T-helper 1 cell treated with Interleukin-12 subunit alpha and Interleukin-12 subunit beta and Interleukin-4 antibody, amounts not matched to agents 30 μg/mL and 1 μg/mL, for 36 hours (primary cell): ENCODE results near the gene NHLRC2.
"Not testable (repeated sequence)": the region's sequence is repeated elsewhere in the genome, so short reads cannot be mapped to it uniquely, and the experiment has no call there.

Experiments used
- H3K27ac Mint-ChIP-seq: one replicate; pipeline ENCODE4 v1.8.0; 2021; ENCODE audit warnings: mild to moderate bottlenecking, mixed read lengths
- H3K27me3 Mint-ChIP-seq: one replicate; pipeline ENCODE4 v1.8.0; 2021; ENCODE audit warnings: low read depth, mixed read lengths
- H3K36me3 Mint-ChIP-seq: one replicate; pipeline ENCODE4 v1.8.0; 2021; ENCODE audit warnings: low read depth, mixed read lengths
- H3K4me1 Mint-ChIP-seq: one replicate; pipeline ENCODE4 v1.8.0; 2021; ENCODE audit warnings: low read depth, mixed read lengths
- H3K4me3 Mint-ChIP-seq: one replicate; pipeline ENCODE4 v1.8.0; 2021; ENCODE audit warnings: mild to moderate bottlenecking, moderate library complexity, mixed read lengths
- H3K9me3 Mint-ChIP-seq: one replicate; pipeline ENCODE4 v1.8.0; 2021; ENCODE audit warnings: mixed read lengths

Gene NHLRC2, protein sequence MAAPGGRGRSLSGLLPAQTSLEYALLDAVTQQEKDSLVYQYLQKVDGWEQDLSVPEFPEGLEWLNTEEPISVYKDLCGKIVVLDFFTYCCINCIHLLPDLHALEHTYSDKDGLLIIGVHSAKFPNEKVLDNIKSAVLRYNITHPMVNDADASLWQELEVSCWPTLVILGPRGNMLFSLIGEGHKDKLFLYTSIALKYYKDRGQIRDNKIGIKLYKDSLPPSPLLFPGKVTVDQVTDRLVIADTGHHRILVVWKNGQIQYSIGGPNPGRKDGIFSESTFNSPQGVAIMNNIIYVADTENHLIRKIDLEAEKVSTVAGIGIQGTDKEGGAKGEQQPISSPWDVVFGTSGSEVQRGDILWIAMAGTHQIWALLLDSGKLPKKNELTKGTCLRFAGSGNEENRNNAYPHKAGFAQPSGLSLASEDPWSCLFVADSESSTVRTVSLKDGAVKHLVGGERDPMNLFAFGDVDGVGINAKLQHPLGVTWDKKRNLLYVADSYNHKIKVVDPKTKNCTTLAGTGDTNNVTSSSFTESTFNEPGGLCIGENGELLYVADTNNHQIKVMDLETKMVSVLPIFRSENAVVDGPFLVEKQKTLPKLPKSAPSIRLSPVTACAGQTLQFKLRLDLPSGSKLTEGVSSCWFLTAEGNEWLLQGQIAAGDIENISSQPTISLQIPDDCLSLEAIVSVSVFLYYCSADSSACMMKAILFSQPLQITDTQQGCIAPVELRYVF

DNA sequence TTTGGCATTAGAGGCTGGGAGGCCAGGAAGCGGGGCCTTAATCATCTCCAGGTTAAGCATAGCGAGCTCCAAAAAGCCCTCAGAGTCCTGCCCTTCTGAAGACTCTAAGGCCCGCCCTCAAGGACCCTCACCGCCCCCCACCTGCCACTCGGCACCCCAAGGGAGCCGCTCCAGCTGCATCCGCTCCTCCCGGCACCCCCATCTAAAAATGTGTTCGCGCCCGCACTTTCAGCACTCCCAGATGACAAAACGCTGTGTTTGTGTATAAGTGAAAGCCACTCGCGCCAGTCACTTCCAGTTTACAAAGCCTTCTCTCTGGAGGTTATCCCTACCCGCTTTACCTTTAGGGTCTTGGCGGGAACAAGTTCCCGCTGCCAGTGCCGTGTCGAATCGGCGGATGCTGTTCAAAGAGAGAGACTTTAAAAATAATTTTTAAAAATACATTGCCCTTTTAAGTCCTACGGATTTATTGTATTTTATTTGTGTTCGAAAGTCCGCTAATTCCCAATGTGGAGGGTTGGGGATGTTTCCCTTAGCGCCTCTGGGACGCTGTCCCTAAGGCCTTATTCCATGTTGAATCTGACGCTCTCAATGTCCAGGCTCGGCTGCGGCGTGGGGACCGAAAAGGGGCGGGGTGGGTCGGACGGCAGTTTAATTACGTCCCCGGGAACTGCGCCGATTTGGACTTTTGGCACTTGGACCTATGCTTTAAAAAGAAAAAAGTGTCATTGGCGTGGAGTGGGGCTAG is at the start of gene NHLRC2, which contains the start of gene DCLRE1A:
Gene NHLRC2, plus strand, starts transcription at position 649 of the 748 bp plus-strand sequence. CDS start 212 bp downstream, outside the sequence.
Gene DCLRE1A, minus strand, starts transcription at position 70 of the 748 bp plus-strand sequence. CDS start 900 bp downstream, outside the sequence.
- Mint-ChIP-seq H3K4me3 (peak within 1 kb of the TSS; percentile 95), H3K27ac (peak within 1 kb of the TSS; percentile 94), H3K4me1 (peaks cover 43% of the 10 kb centered on the region), H3K36me3 (peaks cover 28% of the 10 kb centered on the region), H3K9me3 (no peaks in the 10 kb centered on the region), H3K27me3 (no peaks in the 10 kb centered on the region)

DNA sequence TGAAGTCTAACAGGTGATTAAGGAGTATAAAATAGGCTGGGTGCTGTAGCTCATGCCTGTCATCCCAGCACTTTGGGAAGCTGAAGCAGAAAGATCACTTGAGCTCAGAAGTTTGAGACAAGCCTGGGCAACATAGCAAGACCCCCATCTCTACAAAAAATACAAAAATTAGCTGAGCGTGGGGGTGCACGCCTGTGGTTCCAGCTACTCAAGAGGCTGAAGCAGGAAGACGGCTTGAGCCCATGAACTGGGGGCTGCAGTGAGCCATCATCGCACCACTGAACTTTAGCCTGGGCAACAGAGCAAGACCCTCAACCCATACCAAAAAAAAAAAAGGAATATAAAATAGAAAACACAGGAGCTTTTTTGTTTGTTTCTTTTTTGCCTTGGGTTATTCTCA is 48.0 kb upstream of the NHLRC2 start:
- H3K4me3 Mint-ChIP-seq: no peak overlapping the region
- H3K36me3 Mint-ChIP-seq: no peaks in the 10 kb centered on the region
- H3K27me3 Mint-ChIP-seq: peaks cover 48% of the 10 kb centered on the region
- no peaks in the 10 kb centered on the region for H3K4me1 Mint-ChIP-seq
- H3K9me3 Mint-ChIP-seq: no peaks in the 10 kb centered on the region
- no peak overlapping the region for H3K27ac Mint-ChIP-seq

DNA sequence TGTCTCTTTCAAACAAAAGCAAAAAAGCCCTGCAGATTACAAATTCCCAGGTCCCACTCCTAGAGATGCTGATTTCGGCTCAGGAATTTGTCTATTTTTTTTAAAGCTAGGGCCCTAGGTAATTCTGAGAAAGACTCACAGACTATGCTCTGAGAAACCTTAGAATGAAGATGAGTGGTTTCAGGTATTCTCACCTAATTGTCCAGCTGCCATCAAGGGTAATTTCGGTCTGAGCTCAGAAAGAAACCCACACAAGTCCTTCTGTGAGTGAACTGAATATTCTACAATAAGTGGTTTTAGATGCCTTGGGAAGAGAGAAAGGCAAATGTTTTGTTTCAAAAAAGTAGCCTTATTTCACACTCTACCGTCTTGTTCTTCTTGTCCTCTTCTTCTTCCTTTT is 46.3 kb upstream of the NHLRC2 start:
- peaks cover 52% of the 10 kb centered on the region for H3K27me3 Mint-ChIP-seq

DNA sequence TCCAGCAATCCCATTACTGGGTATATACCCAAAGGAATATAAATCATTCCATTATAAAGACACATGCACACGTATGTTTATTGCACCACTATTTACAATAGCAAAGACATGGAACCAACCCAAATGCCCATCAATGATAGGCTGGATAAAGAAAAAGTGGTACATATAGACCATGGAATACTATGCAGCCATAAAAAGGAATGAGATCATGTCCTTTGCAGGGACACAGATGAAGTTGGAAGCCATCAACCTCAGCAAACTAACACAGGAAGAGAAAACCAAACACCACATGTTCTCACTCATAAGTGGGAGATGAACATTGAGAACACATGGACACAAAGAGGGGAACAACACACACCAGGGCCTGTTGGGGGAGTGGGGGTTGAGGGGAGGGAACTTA is 39.8 kb upstream of the NHLRC2 start:
- H3K4me3 Mint-ChIP-seq, H3K9me3 Mint-ChIP-seq, H3K4me1 Mint-ChIP-seq, H3K36me3 Mint-ChIP-seq, H3K27ac Mint-ChIP-seq: not testable (repeated sequence)
- peaks cover 26% of the 10 kb centered on the region for H3K27me3 Mint-ChIP-seq

More for the DNA sequence above, 46.3 kb upstream of the NHLRC2 start:
- Mint-ChIP-seq H3K27ac (no peak overlapping the region), H3K4me3 (no peak overlapping the region), H3K36me3 (no peaks in the 10 kb centered on the region), H3K9me3 (no peaks in the 10 kb centered on the region), H3K4me1 (no peaks in the 10 kb centered on the region)

DNA sequence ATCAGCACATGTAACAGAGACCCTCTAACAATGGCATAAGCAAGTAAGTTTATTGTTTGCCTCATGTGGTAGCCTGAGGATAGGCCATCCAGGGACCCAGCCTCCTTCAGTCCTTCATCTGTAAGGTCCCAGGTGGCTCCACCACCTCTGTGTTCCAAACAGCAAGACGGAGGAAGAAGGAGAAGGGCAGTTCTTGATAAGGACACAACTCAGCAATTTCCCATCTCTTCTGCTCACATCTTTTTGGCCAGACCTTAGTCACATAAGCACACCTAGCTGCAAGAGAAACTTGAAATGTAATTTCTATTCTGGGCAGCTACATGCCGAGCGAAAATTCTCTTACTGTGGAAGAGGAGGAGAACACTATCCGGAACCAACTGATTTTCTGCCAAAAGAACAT is 34.5 kb upstream of the NHLRC2 start:
- Mint-ChIP-seq H3K36me3 (no peaks in the 10 kb centered on the region), H3K9me3 (no peaks in the 10 kb centered on the region), H3K4me3 (no peak overlapping the region), H3K4me1 (no peaks in the 10 kb centered on the region), H3K27ac (no peak overlapping the region), H3K27me3 (peaks cover 19% of the 10 kb centered on the region)

DNA sequence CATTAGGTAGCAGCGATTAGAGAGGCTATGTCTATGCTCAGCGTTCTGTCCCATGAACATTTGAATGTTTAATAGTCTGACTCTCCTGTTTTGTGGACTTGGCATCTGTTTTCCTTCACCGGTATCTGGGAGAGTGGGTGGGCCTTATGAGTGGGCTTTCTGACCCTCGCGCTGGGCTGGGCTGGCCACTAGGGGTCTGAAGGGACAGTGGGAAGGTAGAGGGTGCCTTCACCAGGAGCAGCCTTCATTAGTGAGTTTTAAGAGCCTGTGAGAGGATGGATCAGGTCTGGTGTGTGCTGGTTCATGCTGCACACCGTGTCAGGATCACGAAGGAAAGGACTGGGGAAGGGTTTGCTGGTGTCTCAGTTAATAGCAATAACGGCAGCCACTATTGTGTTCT is 34.0 kb upstream of the NHLRC2 start:
- Mint-ChIP-seq H3K27me3 (peaks cover 19% of the 10 kb centered on the region), H3K4me3 (no peak overlapping the region), H3K9me3 (no peaks in the 10 kb centered on the region), H3K27ac (no peak overlapping the region), H3K36me3 (no peaks in the 10 kb centered on the region), H3K4me1 (no peaks in the 10 kb centered on the region)

DNA sequence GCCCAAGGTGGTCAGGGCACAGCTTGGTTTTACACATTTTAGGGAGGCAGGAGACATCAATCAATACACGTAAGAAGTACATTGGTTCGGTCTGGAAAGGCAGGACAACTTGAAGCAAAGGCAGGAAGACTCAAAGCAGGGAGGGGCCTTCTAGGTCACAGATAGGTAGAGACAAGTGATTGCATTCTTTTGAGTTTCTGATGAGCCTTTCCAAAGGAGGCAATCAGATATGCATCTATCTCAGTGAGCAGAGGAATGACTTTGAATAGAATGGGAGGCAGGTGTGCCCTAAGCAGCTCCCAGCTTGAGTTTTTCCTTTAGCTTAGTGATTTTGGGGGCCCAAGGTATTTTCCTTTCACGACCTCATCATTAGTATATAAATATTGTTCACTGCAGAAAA is 33.2 kb upstream of the NHLRC2 start:
- not testable (repeated sequence) for H3K4me3 Mint-ChIP-seq, H3K9me3 Mint-ChIP-seq, H3K36me3 Mint-ChIP-seq, H3K27ac Mint-ChIP-seq, H3K4me1 Mint-ChIP-seq
- peaks cover 19% of the 10 kb centered on the region for H3K27me3 Mint-ChIP-seq

DNA sequence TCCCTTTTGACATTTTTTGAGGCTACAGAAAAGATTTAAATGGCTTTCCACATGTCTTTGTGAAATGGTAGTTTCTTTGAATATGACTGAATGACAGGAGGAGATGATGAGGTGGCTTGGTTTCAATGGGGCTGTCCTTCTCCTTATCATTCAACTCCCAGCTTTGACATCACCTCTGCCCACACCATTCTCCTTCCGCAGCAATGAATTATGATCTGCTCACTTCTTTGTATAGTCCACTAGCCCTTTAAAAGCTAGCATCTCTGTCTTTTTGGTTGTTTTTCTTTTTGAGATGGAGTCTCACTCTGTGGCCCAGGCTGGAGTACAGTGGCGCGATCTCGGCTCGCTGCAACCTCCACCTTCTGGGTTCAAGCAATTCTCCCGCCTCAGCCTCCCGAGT is 32.3 kb upstream of the NHLRC2 start:
- no peak overlapping the region for H3K27ac Mint-ChIP-seq
- H3K9me3 Mint-ChIP-seq: no peaks in the 10 kb centered on the region
- H3K36me3 Mint-ChIP-seq: no peaks in the 10 kb centered on the region
- peaks cover 24% of the 10 kb centered on the region for H3K27me3 Mint-ChIP-seq
- H3K4me3 Mint-ChIP-seq: no peak overlapping the region
- no peaks in the 10 kb centered on the region for H3K4me1 Mint-ChIP-seq

DNA sequence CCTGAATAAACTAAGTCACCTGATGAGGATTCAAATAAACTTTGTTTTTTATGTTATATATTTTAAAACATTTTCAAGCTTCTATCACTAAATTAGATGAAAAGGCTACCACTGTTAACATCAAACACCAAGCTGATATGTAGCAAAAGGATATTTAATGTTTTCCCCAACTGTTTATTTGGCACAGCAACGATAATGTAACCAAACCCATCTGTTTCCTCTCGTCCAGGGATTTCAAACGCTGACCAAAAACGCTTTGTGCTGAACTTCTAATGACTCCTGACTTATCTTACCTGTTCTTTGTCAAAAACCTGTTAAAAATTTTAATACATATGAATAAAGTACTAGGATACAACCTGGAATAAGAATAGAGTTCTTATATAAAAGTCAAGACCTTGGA is 31.1 kb upstream of the NHLRC2 start:
- Mint-ChIP-seq H3K36me3 (no peaks in the 10 kb centered on the region), H3K27ac (no peak overlapping the region), H3K27me3 (peaks cover 27% of the 10 kb centered on the region), H3K4me3 (no peak overlapping the region), H3K4me1 (no peaks in the 10 kb centered on the region), H3K9me3 (no peaks in the 10 kb centered on the region)

DNA sequence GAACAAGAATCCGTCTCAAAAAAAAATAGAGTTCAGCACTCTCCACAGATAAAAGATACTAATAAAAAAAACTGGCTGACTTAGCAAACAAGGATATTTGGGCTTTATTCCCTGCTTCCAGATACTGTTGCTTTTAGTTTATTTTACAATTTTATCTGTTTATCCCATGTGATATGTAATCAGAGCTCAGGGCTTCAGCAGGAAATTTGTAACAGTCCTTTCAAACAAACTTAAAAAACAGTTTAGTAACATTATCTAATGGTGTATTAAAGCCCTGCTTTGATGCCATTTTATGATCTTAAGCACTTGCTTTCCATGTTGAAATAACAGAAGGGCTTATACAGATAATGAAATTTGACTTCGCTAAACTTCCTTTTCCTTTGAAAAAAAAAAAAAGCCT is 28.7 kb upstream of the NHLRC2 start:
- Mint-ChIP-seq H3K36me3 (no peaks in the 10 kb centered on the region), H3K4me3 (no peak overlapping the region), H3K27ac (no peak overlapping the region), H3K27me3 (peaks cover 32% of the 10 kb centered on the region), H3K4me1 (no peaks in the 10 kb centered on the region), H3K9me3 (no peaks in the 10 kb centered on the region)

DNA sequence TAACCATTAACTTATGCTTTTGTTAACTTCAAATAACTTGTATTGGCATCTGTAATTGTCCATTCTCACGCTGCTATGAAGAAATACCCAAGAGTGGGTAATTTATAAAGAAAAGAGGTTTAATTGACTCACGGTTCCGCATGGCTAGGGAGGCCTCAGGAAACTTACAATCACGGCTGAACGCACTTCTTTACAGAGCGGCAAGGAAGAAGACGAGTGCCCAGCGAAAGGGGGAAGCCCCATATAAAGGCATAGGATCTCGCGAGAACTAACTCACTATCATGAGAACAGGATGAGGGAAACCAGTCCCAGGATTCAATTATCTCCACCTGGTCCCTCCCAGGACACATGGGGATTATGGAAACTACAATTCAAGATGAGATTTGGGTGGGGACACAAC is 25.9 kb upstream of the NHLRC2 start:
- H3K36me3 Mint-ChIP-seq, H3K9me3 Mint-ChIP-seq, H3K4me3 Mint-ChIP-seq, H3K27ac Mint-ChIP-seq, H3K4me1 Mint-ChIP-seq: not testable (repeated sequence)
- peaks cover 25% of the 10 kb centered on the region for H3K27me3 Mint-ChIP-seq

DNA sequence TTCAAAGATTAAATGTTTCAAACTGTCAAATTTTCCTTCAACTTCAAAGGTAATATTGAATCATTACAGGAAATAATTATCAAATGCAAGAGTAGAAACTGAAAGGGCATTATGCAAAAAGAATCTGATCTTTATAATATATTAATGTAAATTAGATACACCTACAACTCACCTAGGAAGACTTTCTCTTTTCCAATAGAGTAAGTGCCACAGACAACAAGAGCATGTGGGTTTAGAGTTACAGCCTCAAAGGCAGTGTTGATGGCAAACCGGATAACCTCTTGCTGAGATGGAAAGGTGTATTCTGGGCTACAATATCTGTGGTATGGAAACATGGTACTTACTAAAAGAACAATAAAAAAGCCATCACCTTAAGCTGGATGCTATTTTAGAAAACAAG is 12.3 kb upstream of the NHLRC2 start:
- Mint-ChIP-seq H3K27ac (no peak overlapping the region), H3K4me1 (peaks cover 5% of the 10 kb centered on the region), H3K9me3 (no peaks in the 10 kb centered on the region), H3K4me3 (no peak overlapping the region), H3K36me3 (peaks cover 30% of the 10 kb centered on the region), H3K27me3 (no peaks in the 10 kb centered on the region)

DNA sequence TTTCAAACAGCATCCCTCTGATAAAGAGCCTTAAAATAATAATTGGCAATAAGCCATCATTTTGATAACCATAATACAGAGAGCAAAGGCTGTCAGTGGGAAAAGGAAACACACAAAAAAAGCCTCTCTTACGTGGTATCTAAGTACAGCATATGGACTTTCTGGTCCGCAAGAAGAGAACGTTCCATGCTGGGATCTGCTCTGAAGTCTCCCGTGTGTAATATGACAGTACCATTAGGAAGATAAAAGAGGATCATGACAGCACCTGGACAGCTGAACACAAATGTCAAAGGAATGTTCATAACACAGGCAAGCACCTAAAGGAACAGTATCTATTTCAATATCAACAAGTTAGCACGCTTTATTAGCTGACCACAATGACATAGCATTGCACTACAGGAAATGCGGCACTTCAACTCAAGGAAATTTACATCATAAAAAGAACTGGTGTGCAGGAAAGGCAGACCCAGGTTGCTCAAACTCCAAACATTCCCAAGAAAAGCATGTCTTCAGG is 10.4 kb upstream of the NHLRC2 start:
- Mint-ChIP-seq H3K4me3 (no peak overlapping the region), H3K4me1 (peaks cover 10% of the 10 kb centered on the region), H3K9me3 (no peaks in the 10 kb centered on the region), H3K36me3 (peaks cover 28% of the 10 kb centered on the region), H3K27ac (no peak overlapping the region), H3K27me3 (no peaks in the 10 kb centered on the region)

DNA sequence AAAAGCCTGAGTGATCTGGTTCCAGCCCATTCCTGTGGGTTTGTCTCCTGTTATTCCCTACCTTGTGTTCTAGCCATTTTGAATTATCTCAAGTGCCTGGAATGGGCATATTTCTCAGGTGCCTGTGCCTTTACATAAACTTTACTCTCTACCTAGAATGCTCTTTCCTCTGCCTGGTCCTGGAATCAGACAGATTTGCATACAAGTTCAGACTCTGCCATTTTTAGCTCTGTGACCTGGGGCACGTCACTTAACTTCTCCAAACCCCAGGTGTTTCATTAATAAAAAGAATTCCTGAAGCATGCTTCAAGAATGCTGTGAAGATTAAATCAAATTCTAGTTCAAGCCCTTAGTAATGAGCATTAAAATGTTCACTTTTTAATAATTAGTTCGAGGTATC is 8.4 kb upstream of the NHLRC2 start:
- Mint-ChIP-seq H3K4me1 (peaks cover 20% of the 10 kb centered on the region), H3K27me3 (no peaks in the 10 kb centered on the region), H3K27ac (no peak overlapping the region), H3K9me3 (no peaks in the 10 kb centered on the region), H3K36me3 (peaks cover 36% of the 10 kb centered on the region), H3K4me3 (no peak overlapping the region)
